RWPE2 (cell line): ENCODE data around the gene WWP2.

Experiments
- ATAC-seq: fragments of 200-7000 bp; cut with Tn5 transposase; 3 replicates; pipeline ENCODE4 v1.9.1; 2021; ENCODE audit warnings: low read depth
- DNase-seq: peaks from one replicate; pipeline ENCODE4 v3.0.0-alpha.2; 2020; ENCODE audit warnings: low spot score
- H3K27ac ChIP-seq: fragments of 450-650 bp; 2 replicates; pipeline ENCODE4 v1.5.1; 2017; ENCODE audit warnings: mild to moderate bottlenecking; ENCODE audit not compliant: poor library complexity, severe bottlenecking
- H3K27me3 ChIP-seq: fragments of 250-450 bp; sonication (Bioruptor Pico); 2 replicates; pipeline ENCODE4 v1.5.1; 2021; ENCODE audit warnings: mild to moderate bottlenecking, moderate library complexity; ENCODE audit not compliant: insufficient read depth, poor library complexity, severe bottlenecking
- H3K36me3 ChIP-seq: fragments of 250-450 bp; sonication (Bioruptor Pico); 2 replicates; pipeline ENCODE4 v1.5.1; 2020; ENCODE audit warnings: low read depth, mild to moderate bottlenecking, moderate library complexity
- H3K4me1 ChIP-seq: fragments of 250-450 bp; sonication (Bioruptor Pico); 2 replicates; pipeline ENCODE4 v1.5.1; 2021; ENCODE audit warnings: mild to moderate bottlenecking, moderate library complexity; ENCODE audit not compliant: insufficient read depth, poor library complexity, severe bottlenecking
- H3K4me3 ChIP-seq: fragments of 250-450 bp; sonication (Bioruptor Pico); 2 replicates; pipeline ENCODE4 v1.5.1; 2021; ENCODE audit warnings: mild to moderate bottlenecking, moderate library complexity; ENCODE audit not compliant: severe bottlenecking
- H3K9me3 ChIP-seq: fragments of 250-450 bp; sonication (Bioruptor Pico); 2 replicates; pipeline ENCODE4 v1.5.1; 2021; ENCODE audit warnings: mild to moderate bottlenecking, moderate library complexity; ENCODE audit not compliant: severe bottlenecking
- CTCF ChIP-seq: fragments of 450-650 bp; IDR thresholded peaks from one replicate; pipeline ENCODE4 v1.5.1; 2017; ENCODE audit warnings: mild to moderate bottlenecking, moderate library complexity; ENCODE audit not compliant: poor library complexity, severe bottlenecking

The WWP2 gene

DNA sequence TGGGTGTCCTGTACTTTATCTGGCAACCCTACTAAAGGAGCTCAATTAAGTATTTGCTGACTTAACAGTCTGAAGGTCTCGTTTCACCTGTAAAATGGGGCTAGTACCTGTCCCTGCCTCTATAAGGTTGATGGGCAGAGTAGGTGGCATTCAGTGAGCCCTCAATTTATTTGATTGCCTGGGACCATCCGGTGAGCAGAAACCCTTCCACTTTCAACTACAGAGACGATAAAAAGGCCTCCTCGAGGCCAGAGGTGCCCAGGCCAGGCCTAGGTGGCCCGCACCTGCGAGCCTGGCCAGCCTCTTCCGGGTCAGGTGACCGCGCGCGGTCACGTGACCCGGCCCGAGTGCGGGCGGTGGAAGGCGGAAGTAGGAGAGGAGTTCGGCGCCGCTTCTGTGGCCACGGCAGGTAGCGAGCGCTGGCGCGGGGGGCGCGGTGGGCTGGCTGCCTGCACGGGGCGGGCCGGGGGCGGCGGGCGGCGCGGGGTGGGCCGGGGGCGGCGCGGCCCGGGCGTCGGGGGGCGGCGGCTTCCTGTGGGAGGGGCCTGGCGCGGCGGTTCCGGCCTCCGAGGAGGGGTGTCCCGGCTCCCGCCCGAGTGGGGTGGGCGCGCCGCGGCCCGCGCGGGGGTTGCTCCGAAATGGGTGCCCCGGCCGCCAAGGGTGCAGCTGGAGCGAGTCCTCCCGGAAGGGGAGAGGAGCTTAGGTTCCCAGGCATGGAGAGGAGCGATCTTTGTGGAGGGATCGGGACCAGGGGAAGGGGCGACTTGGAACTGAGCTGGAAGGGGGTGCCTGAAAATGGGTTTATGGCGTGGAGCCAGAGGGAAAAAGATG, at the start of gene WWP2:
Gene WWP2, plus strand, starts transcription at position 350 of the 831 bp plus-strand sequence. CDS start 24,679 bp downstream, outside the sequence.
- H3K27me3 ChIP-seq: no peaks in the 10 kb centered on the region
- no peaks in the 10 kb centered on the region for H3K36me3 ChIP-seq
- peak within 1 kb of the TSS; percentile 76 for H3K27ac ChIP-seq
- ATAC-seq: peak; percentile 77
- peak within 1 kb of the TSS; percentile 69 for H3K4me3 ChIP-seq
- DNase-seq: peak; percentile 76
- H3K4me1 ChIP-seq: peaks cover 5% of the 10 kb centered on the region
- TF ChIP-seq CTCF: no peak
- no peaks in the 10 kb centered on the region for H3K9me3 ChIP-seq

DNA sequence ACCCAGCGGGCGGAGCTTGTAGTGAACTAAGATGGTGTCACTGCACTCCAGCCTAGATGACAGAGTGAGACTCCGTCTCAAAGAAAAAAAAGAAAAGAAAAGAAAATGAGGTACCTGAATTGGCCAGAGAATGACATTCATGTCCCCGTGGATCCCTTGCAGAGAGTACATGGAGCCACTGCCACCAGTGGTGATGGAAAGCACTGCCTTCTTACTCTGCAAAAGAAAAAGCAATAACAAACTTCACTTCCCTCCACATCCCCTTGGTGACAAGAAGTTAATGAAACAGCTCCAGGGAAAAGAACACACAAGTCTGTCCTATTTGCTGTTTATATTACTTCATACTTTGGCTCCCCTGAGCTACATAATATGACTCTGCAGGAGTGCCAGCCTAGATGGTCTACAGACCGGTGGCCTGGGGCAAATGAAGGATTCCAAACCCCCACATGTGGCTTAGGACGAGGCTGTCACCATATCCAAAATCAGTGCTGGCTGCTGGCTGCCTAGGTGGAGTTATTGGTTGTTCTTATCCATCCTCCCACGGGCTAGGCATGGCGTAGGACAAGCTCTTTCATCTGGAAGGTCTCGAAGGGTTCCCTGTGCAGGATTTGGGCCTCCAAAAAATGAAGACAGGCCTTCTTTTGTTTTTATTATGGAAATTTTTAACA, 49.1 kb upstream of the WWP2 start:
- H3K27ac ChIP-seq: peak overlapping the region; percentile 66
- H3K36me3 ChIP-seq: peaks cover 93% of the 10 kb centered on the region

DNA sequence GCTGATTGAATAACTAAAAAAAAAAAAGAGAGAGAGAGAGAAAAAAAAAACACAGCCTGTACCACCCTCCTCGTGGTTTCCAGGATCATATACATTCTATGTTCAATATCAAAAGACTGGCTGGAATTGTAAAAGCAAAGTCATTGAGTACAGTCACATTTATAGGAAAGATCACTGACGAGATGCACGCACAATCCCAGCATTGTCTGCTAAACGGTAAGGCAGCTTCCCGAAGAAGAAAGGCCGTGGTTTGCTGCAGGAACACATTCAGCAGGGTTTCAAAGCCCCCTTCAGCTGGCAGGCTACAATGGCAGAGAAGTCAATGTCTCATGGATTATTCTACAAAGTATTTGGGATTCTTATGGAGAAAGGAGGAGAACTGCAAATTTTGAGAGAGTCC, 45.1 kb upstream of the WWP2 start:
- H3K4me3 ChIP-seq: no peak overlapping the region
- DNase-seq (no peak), ATAC-seq (no peak)
- no peak for TF ChIP-seq CTCF
- H3K36me3 ChIP-seq: peaks cover 76% of the 10 kb centered on the region
- H3K4me1 ChIP-seq: peaks cover 4% of the 10 kb centered on the region
- H3K9me3 ChIP-seq: no peaks in the 10 kb centered on the region
- H3K27ac ChIP-seq: no peak overlapping the region
- no peaks in the 10 kb centered on the region for H3K27me3 ChIP-seq

More for the DNA sequence above, 49.1 kb upstream of the WWP2 start:
- H3K27me3 ChIP-seq: no peaks in the 10 kb centered on the region
- TF ChIP-seq CTCF: no peak
- no peaks in the 10 kb centered on the region for H3K9me3 ChIP-seq
- ATAC-seq (no peak), DNase-seq (no peak)
- peaks cover 17% of the 10 kb centered on the region for H3K4me1 ChIP-seq
- no peak overlapping the region for H3K4me3 ChIP-seq

GRCh38 chr16:69718111-69718764, 43.9 kb upstream of the WWP2 start:
- H3K4me1 ChIP-seq: no peaks in the 10 kb centered on the region
- TF ChIP-seq CTCF: no peak
- DNase-seq: no peak
- no peaks in the 10 kb centered on the region for H3K27me3 ChIP-seq
- no peak overlapping the region for H3K27ac ChIP-seq
- no peak for ATAC-seq
- H3K9me3 ChIP-seq: no peaks in the 10 kb centered on the region
- H3K36me3 ChIP-seq: peaks cover 64% of the 10 kb centered on the region
- no peak overlapping the region for H3K4me3 ChIP-seq
